Activated CD4-positive, alpha-beta memory T cell treated with anti-CD3 and anti-CD28 coated beads for 36 hours (primary cell): Measurements from ENCODE around the gene SCO2. TPM values are rescaled to one million over a fixed set of nuclear protein-coding genes. Genes with fewer than 3 reads are reported as not detected.

Experiments used
- CTCF ChIA-PET: fragments of 350-600 bp; sonication (Branson Sonifier 250); formaldehyde crosslinking; loops from one replicate; lab custom pipeline; 2021; ENCODE audit warnings: antibody characterized with exemption, inconsistent platforms; lab: Charles Lee
- POLR2A ChIA-PET: fragments of 350-600 bp; sonication (Branson Sonifier 250); formaldehyde crosslinking; loops from one replicate; lab custom pipeline; 2021; ENCODE audit warnings: antibody characterized with exemption; lab: Charles Lee
- DNase-seq: peaks from one replicate; pipeline ENCODE4 v3.0.0-alpha.2; 2020
- H3K27ac Mint-ChIP-seq: one replicate; pipeline ENCODE4 v1.8.0; 2021; ENCODE audit warnings: mixed read lengths
- H3K27me3 Mint-ChIP-seq: one replicate; pipeline ENCODE4 v1.8.0; 2021; ENCODE audit warnings: mixed read lengths
- H3K36me3 Mint-ChIP-seq: one replicate; pipeline ENCODE4 v1.8.0; 2021; ENCODE audit warnings: mixed read lengths
- H3K4me1 Mint-ChIP-seq: one replicate; pipeline ENCODE4 v1.8.0; 2021; ENCODE audit warnings: low read depth, mixed read lengths
- H3K4me3 Mint-ChIP-seq: one replicate; pipeline ENCODE4 v1.8.0; 2021; ENCODE audit warnings: mild to moderate bottlenecking, mixed read lengths
- H3K9me3 Mint-ChIP-seq: one replicate; pipeline ENCODE4 v1.8.0; 2021; ENCODE audit warnings: mixed read lengths
- intact Hi-C: fragments of 100-400 bp; cut with micrococcal nuclease; formaldehyde crosslinking; loops from one replicate; pipeline ENCODE4 v1.15.1; 2023
- total RNA-seq, 2 experiments: library from RNA; stranded (reverse); gene quantifications; one replicate each; pipeline ENCODE4 v1.2.3, GENCODE V29; 2021

SCO2 gene
- total RNA-seq, 2 experiments from 2014 or later, result 1.9 to 5.6 TPM

DNA sequence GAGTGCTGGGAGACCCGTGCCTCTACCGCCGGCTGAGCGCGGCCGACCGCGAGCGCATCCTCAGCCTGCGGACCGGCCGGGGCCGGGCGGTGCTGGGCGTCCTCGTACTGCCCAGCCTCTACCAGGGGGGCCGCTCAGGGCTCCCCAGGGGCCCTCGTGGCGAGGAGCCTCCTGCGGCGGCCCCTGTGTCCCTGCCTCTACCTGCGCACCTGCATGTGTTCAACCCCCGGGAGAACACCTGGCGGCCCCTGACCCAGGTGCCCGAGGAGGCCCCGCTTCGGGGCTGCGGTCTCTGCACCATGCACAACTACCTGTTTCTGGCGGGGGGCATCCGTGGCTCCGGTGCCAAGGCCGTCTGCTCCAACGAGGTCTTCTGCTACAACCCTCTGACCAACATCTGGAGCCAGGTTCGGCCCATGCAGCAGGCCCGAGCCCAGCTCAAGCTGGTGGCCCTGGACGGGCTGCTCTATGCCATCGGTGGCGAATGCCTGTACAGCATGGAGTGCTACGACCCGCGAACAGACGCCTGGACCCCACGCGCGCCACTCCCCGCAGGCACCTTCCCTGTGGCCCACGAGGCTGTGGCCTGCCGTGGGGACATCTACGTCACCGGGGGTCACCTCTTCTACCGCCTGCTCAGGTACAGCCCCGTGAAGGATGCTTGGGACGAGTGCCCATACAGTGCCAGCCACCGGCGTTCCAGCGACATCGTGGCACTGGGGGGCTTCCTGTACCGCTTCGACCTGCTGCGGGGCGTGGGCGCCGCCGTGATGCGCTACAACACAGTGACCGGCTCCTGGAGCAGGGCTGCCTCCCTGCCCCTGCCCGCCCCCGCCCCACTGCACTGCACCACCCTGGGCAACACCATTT, 23.8 kb upstream of the SCO2 start:
- intact Hi-C loops, result loop anchor here (1.0 kb wide), 1 partner anchor 13 kb away; the partner anchor contains the start of gene SYCE3
- ChIA-PET POLR2A (interaction anchor here (0.8 to 7.5 kb wide), 8 partner anchors 10 to 72 kb away, joined by 4 to 71 read pairs (median 10); partner anchors contain the start of genes SCO2, SYCE3 and TYMP), CTCF (interaction anchor here (0.8 to 4.9 kb wide), 12 partner anchors 8 to 72 kb away, joined by 3 to 46 read pairs (median 4); partner anchors contain the start of genes CHKB, LMF2, NCAPH2 and SCO2)
- no peak for DNase-seq
- H3K9me3 Mint-ChIP-seq, result no peaks in the 10 kb centered on the region
- peak overlapping the region; percentile 76 for H3K4me3 Mint-ChIP-seq
- no peaks in the 10 kb centered on the region for H3K27me3 Mint-ChIP-seq
- H3K36me3 Mint-ChIP-seq, result peaks cover 2% of the 10 kb centered on the region
- peaks cover 38% of the 10 kb centered on the region for H3K4me1 Mint-ChIP-seq
- peak overlapping the region; percentile 83 for H3K27ac Mint-ChIP-seq

DNA sequence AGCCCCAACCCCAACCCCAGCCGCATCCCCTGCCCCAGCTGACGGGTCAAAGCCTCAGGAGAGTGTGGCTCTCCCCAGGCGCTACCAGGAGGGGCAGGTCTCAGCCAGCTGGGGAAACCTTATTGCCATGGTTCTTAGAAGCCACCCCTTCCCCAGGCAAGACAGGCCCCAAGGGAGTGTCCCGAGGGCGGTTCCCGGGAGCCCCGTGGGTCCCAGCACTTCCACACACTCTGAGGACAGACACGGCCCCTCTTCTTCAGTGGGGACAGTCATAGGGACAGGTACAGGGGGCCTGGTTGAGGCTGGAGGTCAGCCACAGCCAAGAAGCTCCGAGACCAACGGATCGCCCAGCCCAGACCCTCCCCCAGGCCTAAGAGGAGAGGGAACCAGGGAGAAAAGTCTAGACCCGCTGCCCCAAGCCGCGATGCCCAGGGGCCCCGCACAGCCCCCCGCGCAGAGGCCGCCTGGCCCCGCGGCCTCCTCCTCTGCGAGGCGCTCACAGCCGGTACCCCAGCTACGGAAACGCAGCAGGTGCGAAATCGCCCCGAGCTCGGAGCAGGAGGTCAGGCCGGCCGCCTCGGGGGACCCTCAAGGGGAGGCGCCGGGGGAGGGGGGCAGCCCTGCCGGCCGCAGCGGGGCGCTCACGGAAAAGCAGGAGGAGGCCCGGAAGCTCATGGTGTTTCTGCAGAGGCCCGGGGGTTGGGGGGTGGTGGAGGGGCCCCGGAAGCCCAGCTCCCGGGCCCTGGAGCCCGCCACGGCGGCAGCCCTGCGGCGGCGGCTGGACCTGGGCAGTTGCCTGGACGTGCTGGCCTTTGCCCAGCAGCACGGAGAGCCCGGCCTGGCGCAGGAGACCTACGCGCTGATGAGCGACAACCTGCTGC, 22.9 kb upstream of the SCO2 start:
- Mint-ChIP-seq H3K9me3 (no peaks in the 10 kb centered on the region), H3K4me3 (peak overlapping the region; percentile 73), H3K4me1 (peaks cover 38% of the 10 kb centered on the region), H3K27ac (peak overlapping the region; percentile 78), H3K36me3 (peaks cover 2% of the 10 kb centered on the region), H3K27me3 (no peaks in the 10 kb centered on the region)
- ChIA-PET POLR2A (interaction anchor here (0.8 to 7.5 kb wide), 8 partner anchors 9 to 73 kb away, joined by 4 to 71 read pairs (median 10); partner anchors contain the start of genes SCO2, SYCE3 and TYMP), CTCF (interaction anchor here (0.8 to 4.9 kb wide), 14 partner anchors 9 to 79 kb away, joined by 3 to 46 read pairs (median 4); partner anchors contain the start of genes ARSA, CHKB, LMF2 and NCAPH2)
- DNase-seq, result peak; percentile 73
- intact Hi-C loops, result loop anchor here (1.0 kb wide), 1 partner anchor 14 kb away; the partner anchor contains the start of gene SYCE3

DNA sequence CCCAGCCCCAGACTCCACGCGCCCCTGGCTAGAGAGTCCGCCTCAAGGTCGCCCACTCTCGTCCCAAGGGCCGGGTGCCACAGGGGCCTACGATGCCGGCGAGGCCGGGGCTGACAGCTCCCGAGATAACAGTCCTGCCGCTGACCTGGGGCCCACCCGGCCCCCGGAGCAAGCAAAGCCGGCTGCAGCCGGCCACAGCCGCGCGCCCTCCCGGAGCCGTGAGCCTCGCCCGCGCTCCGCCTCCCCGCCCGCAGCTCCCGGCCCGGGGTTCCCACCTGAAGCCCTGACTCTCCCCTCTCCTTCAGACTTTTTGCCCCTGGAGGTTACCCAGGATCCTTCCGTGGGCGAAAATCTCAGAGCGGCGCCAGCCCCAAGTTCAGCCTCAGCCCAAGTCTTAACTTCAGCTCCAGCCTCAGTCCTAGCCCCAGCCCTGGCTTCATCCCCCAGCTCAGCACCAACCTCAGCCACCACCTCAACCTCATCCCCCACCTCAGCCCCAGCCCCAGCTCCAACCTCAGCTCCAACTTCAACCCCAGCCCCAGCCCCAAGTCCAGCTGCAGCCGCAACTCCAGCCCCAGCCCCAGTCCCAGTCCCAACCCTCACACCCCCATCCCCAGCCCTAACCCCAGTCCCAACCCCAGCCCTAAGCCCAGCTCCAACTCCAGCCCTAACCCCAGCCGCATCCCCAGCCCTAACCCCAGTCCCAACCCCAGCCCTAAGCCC, 22.0 kb upstream of the SCO2 start:
- Mint-ChIP-seq H3K4me3 (no peak overlapping the region), H3K27ac (no peak overlapping the region), H3K9me3 (peaks cover 2% of the 10 kb centered on the region), H3K4me1 (peaks cover 42% of the 10 kb centered on the region), H3K36me3 (peaks cover 5% of the 10 kb centered on the region), H3K27me3 (no peaks in the 10 kb centered on the region)
- CTCF ChIA-PET, result interaction anchor here (0.9 to 4.9 kb wide), 9 partner anchors 8 to 80 kb away, joined by 3 to 46 read pairs (median 11); partner anchors contain the start of genes ARSA, CHKB, SCO2 and SYCE3
- intact Hi-C loops, result no loop called here
- DNase-seq, result no peak
- POLR2A ChIA-PET, result interaction anchor here (0.8 to 7.5 kb wide), 7 partner anchors 8 to 73 kb away, joined by 4 to 71 read pairs (median 11); partner anchors contain the start of genes SCO2, SYCE3 and TYMP

DNA sequence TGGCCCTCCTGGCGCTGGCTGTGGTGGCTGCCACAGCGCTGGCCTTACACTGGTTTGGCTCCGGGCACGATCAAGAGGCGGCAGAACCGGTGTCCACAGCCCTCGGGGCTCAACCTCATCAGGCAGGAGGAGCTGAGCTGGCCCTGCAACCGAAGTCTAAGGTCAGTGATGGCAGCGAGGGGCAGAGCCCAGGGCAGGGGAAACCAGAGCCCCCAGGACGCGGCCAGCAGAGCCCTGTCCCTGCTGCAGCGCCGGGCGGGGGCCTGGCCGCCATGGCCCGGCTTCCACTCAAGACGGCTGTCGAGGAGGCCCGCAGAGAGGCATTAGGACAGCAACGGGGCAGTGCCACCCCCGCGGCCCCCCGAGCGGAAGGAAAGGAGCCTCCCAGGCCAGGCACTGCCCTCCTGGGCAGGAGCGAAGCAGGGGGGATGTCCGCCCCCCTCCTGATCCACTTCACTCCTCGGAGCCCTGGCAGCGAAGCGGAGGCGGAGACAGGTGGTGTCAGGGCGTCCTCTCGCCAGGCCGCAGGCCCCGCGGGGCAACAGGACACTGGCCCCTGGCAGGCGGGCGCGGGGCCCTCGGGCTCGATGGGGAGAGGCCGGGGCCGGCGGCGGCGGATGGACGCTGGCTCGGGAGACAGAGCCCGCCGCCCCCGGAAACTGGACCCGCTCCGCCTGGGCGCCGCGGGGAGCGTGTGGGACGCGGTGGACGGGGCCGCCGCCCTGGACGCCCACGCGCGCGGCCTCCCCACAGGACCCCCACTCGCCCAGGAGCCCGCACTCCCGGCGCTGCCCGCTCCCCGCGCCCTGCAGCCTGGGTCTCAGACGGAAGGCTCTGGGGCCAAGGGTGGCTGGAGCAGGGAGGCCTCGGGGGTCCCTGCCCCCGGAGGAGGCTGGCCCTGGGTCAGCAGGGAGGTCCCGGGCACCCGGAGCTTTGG, 21.2 kb upstream of the SCO2 start:
- ChIA-PET CTCF (interaction anchor here (1.5 to 4.9 kb wide), 7 partner anchors 11 to 75 kb away, joined by 5 to 46 read pairs (median 11); partner anchors contain the start of genes SCO2 and SYCE3), POLR2A (interaction anchor here (2.2 to 7.5 kb wide), 3 partner anchors 7 to 20 kb away, joined by 9 to 71 read pairs (median 22); partner anchors contain the start of genes SCO2 and TYMP)
- Mint-ChIP-seq H3K4me3 (peak overlapping the region; percentile 46), H3K4me1 (peaks cover 50% of the 10 kb centered on the region), H3K36me3 (peaks cover 5% of the 10 kb centered on the region), H3K27ac (peak overlapping the region; percentile 64), H3K27me3 (no peaks in the 10 kb centered on the region), H3K9me3 (peaks cover 2% of the 10 kb centered on the region)
- DNase-seq, result no peak
- intact Hi-C loops, result no loop called here

DNA sequence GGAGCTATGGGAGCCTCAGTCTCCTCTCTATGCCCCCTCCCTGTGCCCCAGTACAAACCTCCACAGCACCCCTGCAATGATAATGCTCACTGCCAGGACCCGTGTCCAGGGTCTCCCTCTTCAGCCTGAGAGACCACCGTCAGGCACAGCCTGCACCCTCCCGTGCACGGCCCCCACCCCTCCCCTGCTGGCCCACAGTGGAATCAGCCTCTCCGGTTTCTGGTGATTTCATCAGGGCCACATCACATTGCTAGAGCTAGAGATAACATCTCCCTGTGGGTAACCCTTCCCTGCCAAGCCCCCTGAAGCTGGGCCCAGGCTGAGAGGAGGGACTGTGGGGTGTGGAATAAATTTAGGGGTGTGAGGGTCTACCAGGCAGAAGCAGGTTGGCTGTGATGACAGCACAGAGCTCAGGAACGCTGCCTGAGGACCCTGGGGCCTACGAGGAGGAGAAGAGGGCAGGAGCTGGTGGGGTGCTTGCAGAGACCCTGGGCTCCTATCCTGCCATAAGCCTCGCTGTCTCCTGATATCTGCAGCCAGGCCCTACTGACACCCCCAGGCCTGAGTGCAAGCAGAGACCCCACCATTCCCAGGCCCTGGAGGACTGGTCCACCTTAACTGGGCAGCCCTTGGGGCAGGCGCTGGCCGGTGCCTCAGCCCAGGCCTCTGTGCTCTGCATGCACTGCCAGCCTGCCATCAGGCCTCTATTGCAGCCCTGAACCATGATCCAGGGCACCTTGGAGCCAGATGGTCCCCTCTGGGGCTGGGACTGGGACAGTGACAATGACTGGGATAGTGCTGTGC, 20.3 kb upstream of the SCO2 start, which contains the start of gene KLHDC7B:
TSS of gene KLHDC7B (plus strand) at position 378 of the 804 bp plus-strand sequence. CDS start at position 723, 345 bp downstream.
- H3K4me3 Mint-ChIP-seq, result peak within 1 kb of the TSS; percentile 46
- POLR2A ChIA-PET, result interaction anchor here (2.2 to 7.5 kb wide), 2 partner anchors 13 to 19 kb away, joined by 9 to 71 read pairs; partner anchors contain the start of genes SCO2 and TYMP
- no peaks in the 10 kb centered on the region for H3K27me3 Mint-ChIP-seq
- CTCF ChIA-PET, result interaction anchor here (0.8 to 4.9 kb wide), 7 partner anchors 10 to 75 kb away, joined by 3 to 46 read pairs (median 7); partner anchors contain the start of genes SCO2, SYCE3 and TYMP
- peaks cover 2% of the 10 kb centered on the region for H3K9me3 Mint-ChIP-seq
- DNase-seq, result peak; percentile 66
- intact Hi-C loops, result loop anchor here (2.0 kb wide), 1 partner anchor 15 kb away; the partner anchor contains the start of gene TYMP
- H3K36me3 Mint-ChIP-seq, result peaks cover 6% of the 10 kb centered on the region
- H3K4me1 Mint-ChIP-seq, result peaks cover 55% of the 10 kb centered on the region
- peak within 1 kb of the TSS; percentile 76 for H3K27ac Mint-ChIP-seq

DNA sequence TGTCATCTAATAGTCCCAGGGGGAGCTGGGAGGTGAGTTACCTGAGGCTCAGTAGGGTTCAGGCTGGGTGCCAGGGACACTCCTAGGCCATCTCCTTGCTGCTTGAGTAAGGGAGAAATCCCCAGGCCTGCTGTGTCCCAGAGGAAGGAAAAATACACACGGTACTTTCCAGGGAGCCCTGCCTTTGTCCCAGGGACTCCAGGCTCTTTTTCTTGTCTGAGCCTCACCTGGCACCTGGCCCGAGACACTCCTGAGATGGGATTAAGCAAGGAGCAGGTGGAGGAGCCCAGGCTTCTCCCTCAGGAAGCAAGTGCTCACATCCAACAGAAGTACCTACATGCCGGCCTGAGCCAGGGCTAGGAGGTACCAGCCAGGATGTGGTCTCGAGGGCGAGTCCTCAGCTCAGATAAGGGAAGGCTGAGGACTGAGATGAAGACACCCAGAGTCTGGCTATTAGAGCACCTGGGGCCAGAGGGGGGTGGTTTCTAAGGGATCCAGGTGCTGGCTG, 19.4 kb upstream of the SCO2 start:
- ChIA-PET POLR2A (interaction anchor here (0.8 to 7.5 kb wide), 4 partner anchors 12 to 72 kb away, joined by 3 to 71 read pairs (median 6); partner anchors contain the start of genes SCO2 and TYMP), CTCF (interaction anchor here (0.8 to 4.9 kb wide), 8 partner anchors 9 to 147 kb away, joined by 3 to 46 read pairs (median 6); partner anchors contain the start of genes SCO2, SYCE3 and TYMP)
- Mint-ChIP-seq H3K4me3 (peak overlapping the region; percentile 59), H3K36me3 (peaks cover 4% of the 10 kb centered on the region), H3K4me1 (peaks cover 53% of the 10 kb centered on the region), H3K9me3 (peaks cover 2% of the 10 kb centered on the region), H3K27ac (peak overlapping the region; percentile 76), H3K27me3 (no peaks in the 10 kb centered on the region)
- intact Hi-C loops, result loop anchor here (1.0 to 2.0 kb wide), 2 partner anchors 14 to 18 kb away; partner anchors contain the start of genes SYCE3 and TYMP
- peak; percentile 56 for DNase-seq

DNA sequence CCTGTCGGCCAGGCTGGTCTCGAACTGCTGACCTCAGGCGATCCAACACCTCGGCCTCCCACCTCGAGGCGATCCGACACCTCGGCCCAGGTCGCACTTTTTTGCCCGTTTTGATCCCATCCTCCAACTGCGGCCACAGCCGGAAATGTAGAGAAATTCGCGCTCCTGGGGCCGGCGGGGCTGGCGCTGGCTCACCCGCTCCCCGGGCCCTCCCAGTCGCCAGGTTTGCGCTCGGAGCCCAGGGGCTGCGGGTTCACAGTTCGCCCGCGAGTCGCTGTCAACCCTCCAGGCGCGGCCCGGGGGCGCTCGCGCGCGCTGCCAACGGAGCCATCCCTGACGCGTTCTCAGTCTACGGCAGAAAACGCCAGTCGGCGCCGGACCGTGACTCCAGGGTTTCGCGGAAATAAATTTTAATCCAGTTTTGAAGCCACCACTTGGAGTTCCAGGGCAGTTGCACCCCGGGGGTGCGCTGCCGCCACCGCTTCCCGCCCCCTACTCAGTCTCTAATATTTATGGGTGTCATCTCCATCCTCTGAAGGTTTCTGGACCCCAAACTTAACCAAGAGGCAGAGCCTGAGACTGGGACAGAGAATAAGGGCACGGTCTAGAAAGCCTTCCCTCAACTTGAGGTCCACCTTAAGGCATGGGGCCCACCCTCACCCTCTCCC, 18.8 kb upstream of the SCO2 start:
- intact Hi-C loops, result loop anchor here (1.0 to 2.0 kb wide), 2 partner anchors 13 to 18 kb away; partner anchors contain the start of genes SYCE3 and TYMP
- no peaks in the 10 kb centered on the region for H3K27me3 Mint-ChIP-seq
- ChIA-PET POLR2A (interaction anchor here (0.8 to 7.5 kb wide), 4 partner anchors 12 to 71 kb away, joined by 3 to 71 read pairs (median 6); partner anchors contain the start of genes SCO2 and TYMP), CTCF (interaction anchor here (0.9 to 4.9 kb wide), 7 partner anchors 8 to 148 kb away, joined by 3 to 46 read pairs (median 5); partner anchors contain the start of gene SYCE3)
- peaks cover 2% of the 10 kb centered on the region for H3K9me3 Mint-ChIP-seq
- peaks cover 4% of the 10 kb centered on the region for H3K36me3 Mint-ChIP-seq
- DNase-seq, result peak; percentile 92
- peak overlapping the region; percentile 76 for H3K27ac Mint-ChIP-seq
- H3K4me1 Mint-ChIP-seq, result peaks cover 57% of the 10 kb centered on the region
- H3K4me3 Mint-ChIP-seq, result peak overlapping the region; percentile 59

DNA sequence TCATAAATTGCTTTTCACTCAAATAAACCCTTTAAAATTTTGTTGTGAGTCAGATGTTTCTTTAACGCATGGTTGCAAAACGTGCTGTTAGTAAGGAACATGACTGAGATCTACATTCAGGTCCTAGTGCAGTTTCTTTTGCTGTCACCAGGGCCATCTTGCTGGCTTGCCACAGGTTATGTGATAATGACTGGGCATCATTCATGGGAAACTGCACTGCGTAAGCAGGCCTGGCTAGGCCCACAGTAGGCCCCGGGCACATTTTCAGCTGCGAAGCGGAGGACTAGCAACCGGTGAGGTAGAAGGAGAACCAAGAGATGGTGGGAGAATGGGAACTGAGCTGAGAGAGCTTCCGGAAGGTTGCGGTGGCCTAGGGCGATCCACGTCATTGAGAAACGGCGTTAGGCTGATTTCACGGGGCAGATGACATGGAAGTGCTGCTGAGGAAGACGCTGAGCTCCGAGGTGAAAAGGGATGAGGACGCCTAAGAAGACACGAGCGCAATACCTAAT, 17.1 kb upstream of the SCO2 start:
- no peaks in the 10 kb centered on the region for H3K27me3 Mint-ChIP-seq
- H3K4me1 Mint-ChIP-seq, result peaks cover 68% of the 10 kb centered on the region
- intact Hi-C loops, result no loop called here
- peak overlapping the region; percentile 95 for H3K27ac Mint-ChIP-seq
- H3K4me3 Mint-ChIP-seq, result peak overlapping the region; percentile 27
- DNase-seq, result peak; percentile 79
- H3K36me3 Mint-ChIP-seq, result peaks cover 4% of the 10 kb centered on the region
- ChIA-PET POLR2A (interaction anchor here (4.8 to 9.9 kb wide), 2 partner anchors 11 to 15 kb away, joined by 29 to 139 read pairs; partner anchors contain the start of genes SCO2 and TYMP), CTCF (interaction anchor here (1.2 to 7.5 kb wide), 3 partner anchors 16 to 78 kb away, joined by 4 to 88 read pairs (median 4); partner anchors contain the start of genes SCO2 and SYCE3)
- peaks cover 2% of the 10 kb centered on the region for H3K9me3 Mint-ChIP-seq
